ENCODE measurements around the gene ZNF280D.

The ZNF280D gene

DNA sequence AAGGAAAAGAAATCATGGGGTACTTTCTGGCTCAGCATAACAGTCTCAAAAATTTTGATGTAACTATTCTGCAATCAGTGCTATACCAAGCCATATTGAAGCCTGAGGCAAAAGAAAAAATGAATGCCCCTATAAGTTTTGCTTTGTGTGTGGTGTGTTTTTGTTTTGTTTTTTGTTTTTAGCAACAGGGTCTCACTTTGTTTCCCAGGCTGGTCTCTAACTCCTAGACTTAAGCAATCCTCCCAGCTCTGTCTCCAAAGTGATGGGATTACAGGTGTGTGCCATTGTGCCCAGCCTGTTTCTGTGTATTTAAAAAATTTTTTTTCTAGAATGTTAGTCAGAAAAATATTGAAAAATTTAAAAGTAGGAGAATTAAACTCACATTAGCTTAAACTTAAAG, 93.2 kb downstream of the ZNF280D start:
- DNase-seq (ENCODE audit: low spot score): no peak

GRCh38 chr15:56639631-56640030, 93.7 kb downstream of the ZNF280D start:
- DNase-seq (ENCODE audit: low spot score): no peak

DNA sequence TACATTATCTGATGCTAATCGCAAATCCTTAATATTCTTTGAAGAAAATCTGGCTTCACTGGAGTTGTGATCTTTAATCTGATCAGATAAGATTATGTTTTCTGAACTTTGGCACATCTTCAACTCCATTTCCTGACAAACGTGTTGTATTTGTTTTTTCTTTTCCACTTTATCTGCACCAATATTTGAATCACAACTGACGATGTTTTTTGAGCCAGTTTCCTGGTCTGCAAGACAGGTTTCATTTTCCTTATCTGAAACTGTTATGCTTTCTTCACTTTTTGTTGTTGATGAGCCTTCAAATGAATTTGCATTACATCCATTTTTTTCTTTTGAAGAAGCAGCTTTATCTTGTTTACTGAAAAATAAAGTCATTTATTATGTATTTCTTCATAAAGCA, 101.5 kb downstream of the ZNF280D start:
- DNase-seq (ENCODE audit: low spot score): no peak

- no peak for DNase-seq (ENCODE audit: low spot score)
Measured at GRCh38 chr15:56628893-56629532, 104.3 kb downstream of the ZNF280D start.

- DNase-seq (ENCODE audit: low spot score): no peak
Measured at GRCh38 chr15:56619887-56620286, 113.4 kb downstream of the ZNF280D start.

DNA sequence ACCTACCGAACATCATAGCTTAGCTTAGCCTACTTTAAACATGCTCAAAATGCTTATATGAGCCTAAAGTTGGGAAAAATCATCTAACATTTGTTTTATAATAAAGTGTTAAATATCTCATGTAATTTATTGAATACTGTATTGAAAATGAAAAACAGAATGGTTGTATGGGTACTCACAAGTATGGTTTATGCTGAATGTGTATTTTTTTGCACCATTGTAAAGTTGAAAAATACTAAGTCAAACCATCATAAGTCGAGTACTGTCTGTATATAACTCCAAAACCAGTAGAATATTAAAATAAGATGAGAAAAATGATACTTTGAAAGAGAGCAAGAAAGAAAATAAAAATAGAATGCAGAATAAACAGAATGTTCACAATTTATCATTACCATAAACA, 115.7 kb downstream of the ZNF280D start:
- DNase-seq (ENCODE audit: low spot score): no peak

GRCh38 chr15:56616551-56616950, 116.8 kb downstream of the ZNF280D start:
- no peak for DNase-seq (ENCODE audit: low spot score)

DNA sequence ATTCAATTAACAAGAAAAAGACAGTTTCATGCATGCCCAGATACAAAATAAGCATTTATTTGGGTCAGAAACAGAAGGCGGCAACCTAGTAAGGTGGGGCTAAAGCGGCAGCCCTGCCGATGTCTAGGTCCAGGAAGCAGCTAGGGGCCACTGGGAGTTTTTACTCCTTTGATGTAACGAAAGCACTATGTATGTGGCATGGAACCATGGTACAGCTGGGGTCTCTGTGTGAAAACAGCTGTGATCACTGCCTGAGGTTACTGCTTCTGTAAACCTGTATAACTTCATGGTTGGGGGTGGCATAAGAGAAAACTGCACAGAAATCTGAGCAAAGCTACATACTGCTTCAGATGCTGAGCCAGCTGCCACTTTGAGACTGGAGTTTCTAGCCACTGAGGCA, 119.5 kb downstream of the ZNF280D start:
- DNase-seq (ENCODE audit: low spot score): peak; percentile 90

- DNase-seq (ENCODE audit: low spot score): peak; percentile 91
Measured at GRCh38 chr15:56608993-56609392, 124.3 kb downstream of the ZNF280D start.

DNA sequence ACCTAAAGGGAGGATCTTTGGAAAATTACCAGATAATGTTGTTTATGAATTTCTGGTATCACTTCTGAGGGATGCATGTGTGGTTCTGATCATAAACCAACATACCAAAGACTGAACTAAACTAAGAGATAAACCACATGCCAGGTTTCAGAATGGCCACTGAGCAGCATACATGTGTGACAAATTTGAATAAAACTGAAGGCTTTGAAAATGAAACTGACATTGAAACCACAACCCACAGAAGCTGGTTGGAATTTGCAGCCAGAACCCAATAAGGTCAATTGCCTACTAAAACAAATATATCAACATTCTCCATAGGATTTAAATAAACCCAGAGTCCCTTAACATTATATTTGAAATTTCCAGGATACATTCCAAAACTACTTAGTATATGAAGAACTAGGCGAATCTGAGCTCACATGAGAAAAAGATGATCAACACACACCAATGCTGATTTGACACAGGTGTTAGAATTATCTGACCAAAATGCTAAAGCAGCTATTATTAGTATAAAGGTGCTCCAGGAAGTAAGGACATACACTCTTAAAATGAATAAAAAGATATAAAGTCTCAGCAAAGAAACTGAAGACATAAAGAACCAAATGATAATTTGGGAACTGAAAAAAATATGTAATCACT, 125.0 kb downstream of the ZNF280D start:
- peak; percentile 89 for DNase-seq (ENCODE audit: low spot score)

GRCh38 chr15:56602253-56602652, 131.1 kb downstream of the ZNF280D start:
- no peak for DNase-seq (ENCODE audit: low spot score)

GRCh38 chr15:56600380-56600779, 132.9 kb downstream of the ZNF280D start:
- DNase-seq (ENCODE audit: low spot score): no peak

GRCh38 chr15:56598991-56599390, 134.3 kb downstream of the ZNF280D start:
- DNase-seq (ENCODE audit: low spot score): no peak

- no peak for DNase-seq (ENCODE audit: low spot score)
Measured at GRCh38 chr15:56587686-56588085, 145.6 kb downstream of the ZNF280D start.

DNA sequence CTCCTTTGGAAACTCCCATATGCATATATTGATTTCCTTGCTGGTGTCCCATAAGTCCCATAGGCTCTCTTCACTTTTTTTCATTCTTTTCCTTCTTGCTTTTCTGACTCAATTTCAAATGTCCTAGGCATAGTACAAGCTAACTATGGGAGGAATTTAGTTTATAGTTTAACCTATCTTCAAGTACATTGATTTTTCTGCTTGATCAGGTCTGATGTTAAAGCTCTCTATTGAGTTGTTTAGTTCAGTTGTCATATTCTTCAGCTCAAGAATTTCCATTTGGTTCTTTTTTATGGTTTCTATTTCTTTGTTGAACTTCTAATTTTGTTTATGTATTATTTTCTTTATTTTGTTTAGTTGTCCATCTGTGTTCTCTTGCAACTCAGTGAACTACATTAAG, 147.1 kb downstream of the ZNF280D start:
- no peak for DNase-seq (ENCODE audit: low spot score)

- DNase-seq (ENCODE audit: low spot score): no peak
Measured at GRCh38 chr15:56582785-56583184, 150.5 kb downstream of the ZNF280D start.

Data from NAMALWA (cell line).